ENCODE data around the gene DCAF12. TPM values are rescaled to one million over a fixed set of nuclear protein-coding genes. Genes with fewer than 3 reads are reported as not detected.
A peak's percentile ranks its signal among the peaks of the same experiment; 100 is the strongest.

Gene DCAF12
- 1 to 10 TPM; 5.4 to 5.9 TPM for total RNA-seq
- polyA plus RNA-seq (2013, experiment 1 of 2) = 22.7 TPM
- polyA plus RNA-seq (2013, experiment 2 of 2) = 21.9 TPM
- 15.6 to 97.9 (median 51.4) reads per million in 172 experiments for total RNA-seq

DNA sequence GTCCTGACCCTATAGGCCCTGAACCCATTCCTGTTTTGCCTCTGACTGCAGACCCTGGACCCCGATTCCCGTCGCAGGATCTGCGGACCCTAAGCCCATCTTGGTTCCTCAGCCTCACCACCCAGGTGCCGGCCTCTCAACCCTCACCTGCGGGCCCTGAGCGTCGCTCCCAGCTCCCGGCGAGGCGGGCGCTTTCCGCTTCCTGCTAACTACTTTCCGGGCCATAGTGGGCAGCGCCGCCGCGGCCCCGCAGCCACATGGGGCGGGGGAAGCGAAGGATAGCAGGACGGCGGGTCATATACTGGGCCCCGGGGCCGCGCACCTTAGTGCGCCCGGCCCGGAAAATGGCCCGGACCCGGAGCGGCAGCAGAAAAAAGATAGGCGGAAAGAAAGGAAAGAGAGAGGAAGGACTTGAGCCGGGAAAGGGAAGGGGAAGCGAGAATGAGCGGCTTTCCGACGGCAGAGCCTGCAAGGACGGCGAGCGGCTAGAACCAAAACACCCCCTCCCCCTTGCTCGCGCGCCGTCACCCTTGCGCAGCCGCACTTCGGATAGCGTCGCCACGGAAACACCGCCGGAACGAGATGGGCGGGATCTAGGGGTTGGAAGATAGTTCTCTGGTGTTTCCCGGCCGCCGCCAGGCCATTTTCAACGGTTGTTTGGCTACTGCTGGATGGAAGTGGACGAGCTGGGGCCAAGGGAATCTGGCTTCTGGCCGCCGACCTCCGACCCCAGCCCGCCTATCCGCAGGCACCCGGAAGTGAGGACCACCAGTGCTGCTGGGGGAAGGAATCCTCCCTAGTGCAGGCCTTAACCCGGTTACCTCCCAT, at the start of gene DCAF12:
Gene DCAF12, minus strand, starts transcription at position 492 of the 828 bp plus-strand sequence. Its CDS starts 267 bp downstream, at position 225.
- H3K4me3 ChIP-seq (ENCODE audit: low read length) = peak within 1 kb of the TSS; percentile 86
- Mint-ChIP-seq H3K4me3 (peak within 1 kb of the TSS; percentile 100), H3K9me3 (no peaks in the 10 kb centered on the region), H3K27me3 (no peaks in the 10 kb centered on the region), H3K36me3 (ENCODE audit: low read depth) (peaks cover 51% of the 10 kb centered on the region), H3K27ac (peak within 1 kb of the TSS; percentile 99), H3K4me1 (ENCODE audit: low read depth) (peaks cover 57% of the 10 kb centered on the region)
- ChIA-PET CTCF (no interaction called here), POLR2A (interaction anchor here (1.1 to 2.0 kb wide), 2 partner anchors 46 to 52 kb away, joined by 4 to 11 read pairs; partner anchors contain the start of gene UBAP1)
- peaks cover 16% of the 10 kb centered on the region for H3K36me3 ChIP-seq (ENCODE audit: insufficient read depth, low read length)
- TF ChIP-seq, protein P1, sequence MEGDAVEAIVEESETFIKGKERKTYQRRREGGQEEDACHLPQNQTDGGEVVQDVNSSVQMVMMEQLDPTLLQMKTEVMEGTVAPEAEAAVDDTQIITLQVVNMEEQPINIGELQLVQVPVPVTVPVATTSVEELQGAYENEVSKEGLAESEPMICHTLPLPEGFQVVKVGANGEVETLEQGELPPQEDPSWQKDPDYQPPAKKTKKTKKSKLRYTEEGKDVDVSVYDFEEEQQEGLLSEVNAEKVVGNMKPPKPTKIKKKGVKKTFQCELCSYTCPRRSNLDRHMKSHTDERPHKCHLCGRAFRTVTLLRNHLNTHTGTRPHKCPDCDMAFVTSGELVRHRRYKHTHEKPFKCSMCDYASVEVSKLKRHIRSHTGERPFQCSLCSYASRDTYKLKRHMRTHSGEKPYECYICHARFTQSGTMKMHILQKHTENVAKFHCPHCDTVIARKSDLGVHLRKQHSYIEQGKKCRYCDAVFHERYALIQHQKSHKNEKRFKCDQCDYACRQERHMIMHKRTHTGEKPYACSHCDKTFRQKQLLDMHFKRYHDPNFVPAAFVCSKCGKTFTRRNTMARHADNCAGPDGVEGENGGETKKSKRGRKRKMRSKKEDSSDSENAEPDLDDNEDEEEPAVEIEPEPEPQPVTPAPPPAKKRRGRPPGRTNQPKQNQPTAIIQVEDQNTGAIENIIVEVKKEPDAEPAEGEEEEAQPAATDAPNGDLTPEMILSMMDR (IDR thresholded peaks at IDR 0.05) = no peak
- peak; percentile 94 for ATAC-seq (ENCODE audit: poor library complexity)
- peak within 1 kb of the TSS; percentile 86 to 88 for H3K27ac ChIP-seq (ENCODE audit: low read depth in 1 of 2, low read length in 2 of 2)
- no peaks in the 10 kb centered on the region for H3K9me3 ChIP-seq (ENCODE audit: control insufficient read depth in 1 of 2, insufficient read depth in 1 of 2, low read length in 2 of 2)
- H3K27me3 ChIP-seq (ENCODE audit: control insufficient read depth in 1 of 2, insufficient read depth in 2 of 2, low read length in 2 of 2) = no peaks in the 10 kb centered on the region
- intact Hi-C loops (cut with DNase I, micrococcal nuclease) = loop anchor here (1.0 to 10.0 kb wide), 10 partner anchors 52 to 398 kb away; partner anchors contain the start of genes UBAP2 (in 2 of the 2), DNAI1 (in 1 of the 2), ENHO (in 1 of the 2) and FAM219A (in 1 of the 2)
- DNase-seq = peak; percentile 81 to 97 (median 88)
- H3K4me1 ChIP-seq (ENCODE audit: insufficient read depth, low read length) = peaks cover 45% of the 10 kb centered on the region

DNA sequence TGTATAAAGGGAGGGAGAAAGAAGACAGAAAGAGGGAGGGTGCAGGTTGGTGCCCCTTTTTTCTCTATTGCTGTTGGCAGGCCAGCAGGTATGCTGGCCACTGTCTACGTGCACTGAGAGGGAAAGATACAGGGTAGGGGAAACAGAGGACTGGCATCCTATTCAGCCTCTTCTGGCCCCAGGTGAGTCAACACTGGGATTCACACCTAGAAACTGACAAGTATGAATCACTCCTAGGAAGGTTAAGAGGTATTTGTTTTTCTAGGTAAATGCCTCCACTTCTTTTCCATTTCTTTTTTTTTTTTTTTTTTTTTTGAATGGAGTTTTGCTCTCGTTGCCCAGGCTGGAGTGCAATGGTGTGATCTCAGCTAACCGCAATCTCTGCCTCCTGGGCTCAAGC, 49.6 kb upstream of the DCAF12 start:
- Histone ChIP-seq H3K9me3 (ENCODE audit: control insufficient read depth in 1 of 2, insufficient read depth in 1 of 2, low read length in 2 of 2) (no peaks in the 10 kb centered on the region), H3K4me3 (ENCODE audit: low read length) (no peak overlapping the region), H3K36me3 (ENCODE audit: insufficient read depth, low read length) (no peaks in the 10 kb centered on the region), H3K27ac (ENCODE audit: low read depth in 1 of 2, low read length in 2 of 2) (no peak overlapping the region), H3K27me3 (ENCODE audit: control insufficient read depth in 1 of 2, insufficient read depth in 2 of 2, low read length in 2 of 2) (no peaks in the 10 kb centered on the region), H3K4me1 (ENCODE audit: insufficient read depth, low read length) (peaks cover 40% of the 10 kb centered on the region)
- H3K9me3 Mint-ChIP-seq = no peaks in the 10 kb centered on the region
- ATAC-seq (ENCODE audit: poor library complexity) = no peak
- ChIA-PET CTCF (no interaction called here), POLR2A (no interaction called here)
- peaks cover 15% of the 10 kb centered on the region for H3K36me3 Mint-ChIP-seq (ENCODE audit: low read depth)
- no peak for DNase-seq
- peak overlapping the region; percentile 39 for H3K27ac Mint-ChIP-seq
- peak overlapping the region; percentile 78 for H3K4me3 Mint-ChIP-seq
- no peaks in the 10 kb centered on the region for H3K27me3 Mint-ChIP-seq
- TF ChIP-seq, protein P1 (IDR thresholded peaks at IDR 0.05) = no peak
- H3K4me1 Mint-ChIP-seq (ENCODE audit: low read depth) = peaks cover 26% of the 10 kb centered on the region
- intact Hi-C loops (cut with DNase I, micrococcal nuclease) = loop anchor here (5.0 to 10.0 kb wide), 5 partner anchors 129 to 359 kb away; partner anchors contain the start of genes MYORG (in 2 of the 2), DNAI1 (in 1 of the 2), FAM219A (in 1 of the 2) and UBAP2 (in 1 of the 2)

DNA sequence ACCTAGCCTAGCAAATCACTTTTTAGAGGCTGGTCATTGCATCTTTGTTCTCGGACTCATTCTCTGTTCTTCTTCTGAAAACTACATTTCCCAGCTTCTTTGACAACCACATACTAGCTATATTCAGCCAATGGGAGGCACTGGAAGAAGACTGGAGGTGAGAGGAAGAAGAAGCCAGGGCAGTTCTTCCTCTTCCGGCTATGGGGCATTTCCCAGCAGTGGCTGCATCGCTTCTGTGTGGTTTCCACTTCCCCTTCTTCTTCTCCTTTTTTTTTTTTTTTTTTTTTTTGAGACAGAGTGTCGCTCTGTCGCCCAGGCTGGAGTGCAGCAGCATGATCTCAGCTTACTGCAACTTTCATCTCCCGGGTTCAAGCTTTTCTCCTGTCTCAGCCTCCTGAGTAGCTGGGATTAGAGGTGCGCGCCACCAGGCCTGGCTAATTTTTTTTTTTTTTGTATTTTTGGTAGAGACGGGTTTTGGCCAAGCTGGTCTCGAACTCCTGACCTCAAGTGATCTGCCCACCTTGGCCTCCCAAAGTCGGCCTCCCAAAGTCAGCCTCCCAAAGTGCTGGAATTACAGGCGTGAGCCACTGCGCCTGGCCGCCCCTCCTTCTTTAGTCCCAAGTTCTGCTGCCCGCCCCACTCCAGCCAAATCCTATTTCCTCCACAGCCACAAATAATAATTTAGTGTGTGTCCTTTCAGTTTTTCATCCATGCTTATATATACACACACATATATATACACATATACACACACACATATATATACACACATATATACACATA, 45.4 kb upstream of the DCAF12 start:
- Histone ChIP-seq H3K36me3 (ENCODE audit: insufficient read depth, low read length) (no peaks in the 10 kb centered on the region), H3K4me3 (ENCODE audit: low read length) (peak overlapping the region; percentile 2), H3K27ac (ENCODE audit: low read depth in 1 of 2, low read length in 2 of 2) (no peak overlapping the region), H3K4me1 (ENCODE audit: insufficient read depth, low read length) (peaks cover 15% of the 10 kb centered on the region), H3K27me3 (ENCODE audit: control insufficient read depth in 1 of 2, insufficient read depth in 2 of 2, low read length in 2 of 2) (no peaks in the 10 kb centered on the region), H3K9me3 (ENCODE audit: control insufficient read depth in 1 of 2, insufficient read depth in 1 of 2, low read length in 2 of 2) (no peaks in the 10 kb centered on the region)
- Mint-ChIP-seq H3K27me3 (no peaks in the 10 kb centered on the region), H3K4me1 (ENCODE audit: low read depth) (peaks cover 14% of the 10 kb centered on the region), H3K27ac (peak overlapping the region; percentile 54), H3K36me3 (ENCODE audit: low read depth) (no peaks in the 10 kb centered on the region), H3K4me3 (peak overlapping the region; percentile 74), H3K9me3 (no peaks in the 10 kb centered on the region)
- ATAC-seq (ENCODE audit: poor library complexity) = peak; percentile 98
- CTCF ChIA-PET = interaction anchor here (1.0 kb wide), 1 partner anchor 19 kb away, joined by 3 read pairs; no protein-coding TSS in a partner anchor
- POLR2A ChIA-PET = interaction anchor here (0.6 to 1.2 kb wide), 5 partner anchors 27 to 573 kb away, joined by 3 to 5 read pairs (median 3); partner anchors contain the start of genes DCAF12 and UBAP2
- TF ChIP-seq, protein P1 (IDR thresholded peaks at IDR 0.05) = no peak
- DNase-seq = peak in 12 of 14 experiments; percentile 19 to 88 (median 39)
- intact Hi-C loops (cut with DNase I, micrococcal nuclease) = loop anchor here in 1 of 2 experiments (10.0 kb wide), 1 partner anchor 203 kb away; the partner anchor contains the start of gene MYORG

All from CD4-positive, alpha-beta T cell (primary cell).